Astrocyte of the cerebellum (primary cell): ENCODE measurements around the gene PSEN2.
"Not testable (repeated sequence)": the region's sequence is repeated elsewhere in the genome, so short reads cannot be mapped to it uniquely, and the experiment has no call there.

Experiments used
- DNase-seq: peaks from one replicate; pipeline ENCODE4 v3.0.0-alpha.2; 2011; ENCODE audit warnings: low read depth
- H3K4me3 ChIP-seq: 2 replicates; pipeline ENCODE4 v1.5.1; 2011; ENCODE audit warnings: mild to moderate bottlenecking, low read depth, low read length, moderate library complexity
- CTCF ChIP-seq: IDR thresholded peaks from 2 replicates; pipeline ENCODE4 v1.5.1; 2012; ENCODE audit warnings: low read length, low read depth, moderate library complexity, mild to moderate bottlenecking; ENCODE audit errors: missing control alignments
- in situ Hi-C: cut with HindIII; loops from 2 replicates; pipeline ENCODE4 v1.10.0; 2017; ENCODE audit warnings: low sequenced_read_pairs

The PSEN2 gene

DNA sequence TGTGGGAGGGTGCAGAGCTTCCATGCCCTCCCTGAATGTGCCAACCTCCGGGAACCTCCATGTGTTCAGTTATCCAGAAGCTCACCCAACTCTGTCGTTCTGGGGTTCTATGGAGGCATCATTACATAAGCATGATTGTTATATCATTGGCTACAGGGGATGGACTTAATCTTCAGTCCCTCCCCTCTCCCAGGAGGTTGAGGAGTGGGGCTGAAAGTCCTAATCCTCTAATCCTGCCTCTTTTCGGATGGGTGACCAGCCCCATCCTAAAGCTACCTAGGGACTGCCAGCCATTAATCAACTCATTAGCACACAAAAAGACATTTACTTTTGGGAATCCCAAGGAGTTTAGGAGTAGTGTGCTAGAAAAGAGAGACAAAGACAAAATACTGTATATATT is 32.0 kb upstream of the PSEN2 start:
- in situ Hi-C loops, result loop anchor here (25.0 kb wide), 1 partner anchor 201 kb away; no protein-coding TSS in a partner anchor
- DNase-seq, result no peak
- no peak for TF ChIP-seq CTCF
- H3K4me3 ChIP-seq, result no peak overlapping the region

- TF ChIP-seq CTCF, result no peak
- in situ Hi-C loops, result loop anchor here (25.0 kb wide), 1 partner anchor 208 kb away; no protein-coding TSS in a partner anchor
- DNase-seq, result no peak
- no peak overlapping the region for H3K4me3 ChIP-seq
Observed at GRCh38 chr1:226845624-226846023, 24.8 kb upstream of the PSEN2 start.

- TF ChIP-seq CTCF, result no peak
- no peak overlapping the region for H3K4me3 ChIP-seq
- in situ Hi-C loops, result loop anchor here (25.0 kb wide), 1 partner anchor 209 kb away; no protein-coding TSS in a partner anchor
- no peak for DNase-seq
Observed at GRCh38 chr1:226846786-226847185, 23.6 kb upstream of the PSEN2 start.

DNA sequence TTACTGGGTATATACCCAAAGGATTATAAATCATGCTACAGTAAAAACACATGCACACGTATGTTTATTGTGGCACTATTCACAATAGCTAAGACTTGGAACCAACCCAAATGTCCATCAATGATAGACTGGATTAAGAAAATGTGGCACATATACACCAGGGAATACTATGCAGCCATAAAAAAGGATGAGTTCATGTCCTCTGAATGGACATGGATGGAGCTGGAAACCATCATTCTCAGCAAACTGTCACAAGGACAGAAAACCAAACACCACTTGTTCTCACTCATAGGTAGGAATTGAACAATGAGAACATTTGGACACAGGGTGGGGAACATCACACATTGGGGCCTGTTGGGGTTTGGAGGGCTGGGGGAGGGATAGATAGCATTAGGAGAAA is 15.9 kb upstream of the PSEN2 start:
- DNase-seq, in situ Hi-C loops, H3K4me3 ChIP-seq: not testable (repeated sequence)

DNA sequence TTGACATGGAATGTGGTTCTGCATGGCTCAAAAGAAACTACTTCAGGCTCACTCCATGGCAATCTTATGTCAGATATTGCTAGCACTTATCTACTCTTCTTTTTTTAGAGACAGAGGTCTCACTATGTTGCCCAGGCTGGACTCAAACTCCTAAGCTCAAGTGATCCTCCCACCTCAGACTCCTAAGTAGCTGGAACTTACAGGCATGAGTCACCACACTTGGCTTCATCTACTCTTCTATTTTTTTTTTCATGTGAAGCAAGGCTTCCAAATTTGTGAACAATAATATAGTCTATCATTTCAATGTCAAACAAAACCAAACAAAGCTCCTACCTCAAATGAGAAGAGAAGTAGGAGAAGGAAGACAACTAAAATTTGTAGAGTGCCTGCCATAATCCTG is 7.5 kb upstream of the PSEN2 start:
- peak; percentile 46 for DNase-seq
- in situ Hi-C loops, result no loop called here
- TF ChIP-seq CTCF, result no peak
- H3K4me3 ChIP-seq, result no peak overlapping the region

DNA sequence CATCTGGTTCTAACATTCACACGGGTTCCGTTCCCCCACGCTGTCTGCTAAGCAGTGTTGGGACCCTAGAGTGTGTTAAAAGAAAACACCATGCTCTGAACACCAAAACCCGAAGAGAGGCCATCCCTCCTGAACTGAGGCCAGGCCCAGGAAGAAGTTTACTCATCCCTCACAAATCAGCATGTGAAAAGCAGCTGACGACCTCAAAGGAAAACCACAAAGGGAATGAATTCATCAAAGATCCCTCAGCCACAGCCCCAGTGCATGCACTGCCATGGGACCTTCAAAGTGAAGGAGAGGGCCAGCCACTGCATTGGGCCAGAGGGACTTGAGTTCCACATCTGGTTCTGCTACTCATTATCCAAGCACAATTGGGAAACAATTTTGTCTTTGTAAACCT is 7.0 kb upstream of the PSEN2 start:
- no peak overlapping the region for H3K4me3 ChIP-seq
- peak; percentile 61 for DNase-seq
- in situ Hi-C loops, result no loop called here
- no peak for TF ChIP-seq CTCF

GRCh38 chr1:226864311-226864710 is 6.1 kb upstream of the PSEN2 start:
- no peak for TF ChIP-seq CTCF
- DNase-seq, result no peak
- no peak overlapping the region for H3K4me3 ChIP-seq
- in situ Hi-C loops, result no loop called here
